H1 (cell line): ENCODE results near the gene GRIN2B. TPM values are rescaled to one million over a fixed set of nuclear protein-coding genes. Genes with fewer than 3 reads are reported as not detected.

Experiments used
- CTCF ChIA-PET: fragments of 300-600 bp; sonication (Branson Sonifier 250); formaldehyde crosslinking; loops from one replicate; lab custom pipeline; 2021; ENCODE audit not compliant: partially characterized antibody; lab: Charles Lee
- POLR2A ChIA-PET: fragments of 300-600 bp; sonication (Branson Sonifier 250); formaldehyde crosslinking; loops from one replicate; lab custom pipeline; 2021; ENCODE audit warnings: inconsistent platforms; ENCODE audit not compliant: partially characterized antibody; lab: Charles Lee
- DNase-seq, 2 experiments: peaks; one replicate each; pipeline versions ENCODE4 v3.0.0 to v3.0.0-alpha.2; 2010 to 2022; ENCODE audit warnings: low spot score in 2 of 2, low read depth in 1 of 2, mixed read lengths in 1 of 2
- FAIRE-seq: peaks from 2 replicates; lab custom pipeline; 2011; peaks lifted over from hg19 to GRCh38; lab: Jason Lieb, UNC
- H2AFZ ChIP-seq: 2 replicates; pipeline ENCODE4 v1.8.1; 2012; ENCODE audit warnings: low read length, inconsistent platforms
- H2AK5ac ChIP-seq: 2 replicates; pipeline ENCODE4 v1.6.1; 2013; ENCODE audit warnings: low read depth, low read length
- H2BK120ac ChIP-seq: replicated peaks from 2 replicates; pipeline ENCODE3; 2013; ENCODE audit warnings: low read depth, low read length, inconsistent platforms
- H2BK12ac ChIP-seq: 2 replicates; pipeline ENCODE4 v1.6.1; 2013; ENCODE audit warnings: low read depth, low read length
- H2BK15ac ChIP-seq: 2 replicates; pipeline ENCODE4 v1.6.1; 2013; ENCODE audit warnings: low read length
- H2BK20ac ChIP-seq: 2 replicates; pipeline ENCODE4 v1.6.1; 2013; ENCODE audit warnings: low read length
- H2BK5ac ChIP-seq: 2 replicates; pipeline ENCODE4 v1.6.1; 2013; ENCODE audit warnings: low read depth, low read length
- H3K14ac ChIP-seq: 2 replicates; pipeline ENCODE4 v1.6.1; 2013; ENCODE audit warnings: inconsistent platforms; ENCODE audit not compliant: insufficient read length
- H3K18ac ChIP-seq: 2 replicates; pipeline ENCODE4 v1.6.1; 2013; ENCODE audit warnings: low read length; ENCODE audit errors: extremely low read depth
- H3K23ac ChIP-seq: 2 replicates; pipeline ENCODE4 v1.6.1; 2013; ENCODE audit warnings: inconsistent platforms; ENCODE audit not compliant: insufficient read length
- H3K23me2 ChIP-seq: 2 replicates; pipeline ENCODE4 v1.6.1; 2013; ENCODE audit warnings: low read depth, low read length
- H3K27ac ChIP-seq: 2 replicates; pipeline ENCODE4 v1.6.1; 2011; ENCODE audit warnings: low read depth, low read length, inconsistent platforms
- H3K27me3 ChIP-seq, 4 experiments: replicated peaks in 1 of 4; 1 replicate in 1 of 4; 2 replicates in 3 of 4; pipeline versions ENCODE4 v1.6.1 to v1.8.1; 2011 to 2013; ENCODE audit warnings: low read length in 3 of 4, mild to moderate bottlenecking in 3 of 4, inconsistent platforms in 2 of 4, mixed read lengths in 2 of 4, moderate library complexity in 1 of 4; ENCODE audit not compliant: control insufficient read depth in 3 of 4, insufficient read depth in 3 of 4; ENCODE audit errors: extremely low read depth in 1 of 4
- H3K36me3 ChIP-seq, 4 experiments: 2 replicates each; pipeline versions ENCODE4 v1.6.1 to v1.8.1; 2011 to 2013; ENCODE audit warnings: mild to moderate bottlenecking in 4 of 4, low read length in 3 of 4, moderate library complexity in 2 of 4, control low read depth in 1 of 4, inconsistent platforms in 1 of 4; ENCODE audit not compliant: insufficient read depth in 4 of 4, control insufficient read depth in 2 of 4
- H3K4ac ChIP-seq: replicated peaks from 2 replicates; pipeline ENCODE3; 2013; ENCODE audit warnings: low read length, low read depth, mixed read lengths, inconsistent platforms; ENCODE audit not compliant: insufficient read length
- H3K4me1 ChIP-seq, 4 experiments: replicated peaks in 1 of 4; 1 replicate in 1 of 4; 2 replicates in 3 of 4; pipeline versions ENCODE4 v1.6.1 to v1.8.1; 2011 to 2013; ENCODE audit warnings: low read length in 3 of 4, inconsistent platforms in 2 of 4, mixed read lengths in 1 of 4; ENCODE audit not compliant: insufficient read depth in 4 of 4, control insufficient read depth in 3 of 4
- H3K4me2 ChIP-seq, 2 experiments: 2 replicates each; pipeline versions ENCODE4 v1.6.1 to v1.8.1; 2011 to 2013; ENCODE audit warnings: low read depth in 2 of 2, low read length in 2 of 2, control low read depth in 1 of 2, inconsistent platforms in 1 of 2, mild to moderate bottlenecking in 1 of 2; ENCODE audit not compliant: insufficient read depth in 1 of 2
- H3K4me3 ChIP-seq, 4 experiments: fragments of 200-600, 300-600 bp in 1 of 4; sonication (generic), shearing (Covaris generic), sonication (Bioruptor Twin) in 1 of 4; 2 replicates each; pipeline versions ENCODE4 v1.5.1 to v1.8.1; 2011 to 2016; ENCODE audit warnings: low read length in 4 of 4, low read depth in 3 of 4, control low read depth in 2 of 4, inconsistent platforms in 2 of 4, mild to moderate bottlenecking in 2 of 4, mixed read lengths in 1 of 4, moderate library complexity in 1 of 4; ENCODE audit not compliant: insufficient read depth in 2 of 4; ENCODE audit errors: extremely low read depth in 1 of 4
- H3K56ac ChIP-seq: replicated peaks from 2 replicates; pipeline ENCODE3; 2013; ENCODE audit warnings: low read depth, mild to moderate bottlenecking, mixed read lengths, low read length, inconsistent platforms; ENCODE audit not compliant: insufficient read length
- H3K79me1 ChIP-seq: 2 replicates; pipeline ENCODE4 v1.6.1; 2013; ENCODE audit warnings: low read depth, low read length, control low read depth
- H3K79me2 ChIP-seq, 2 experiments: 2 replicates each; pipeline versions ENCODE4 v1.6.1 to v1.8.1; 2012 to 2013; ENCODE audit warnings: low read length in 2 of 2, mild to moderate bottlenecking in 2 of 2, inconsistent platforms in 1 of 2; ENCODE audit not compliant: insufficient read depth in 2 of 2, control insufficient read depth in 1 of 2
- H3K9ac ChIP-seq, 4 experiments: replicated peaks in 1 of 4; 1 replicate in 1 of 4; 2 replicates in 3 of 4; pipeline versions ENCODE4 v1.6.1 to v1.8.1; 2011 to 2013; ENCODE audit warnings: low read depth in 3 of 4, low read length in 3 of 4, control low read depth in 2 of 4, mild to moderate bottlenecking in 2 of 4, moderate library complexity in 2 of 4, inconsistent platforms in 1 of 4; ENCODE audit errors: extremely low read depth in 1 of 4
- H3K9me3 ChIP-seq, 2 experiments: 2 replicates each; pipeline versions ENCODE4 v1.6.1 to v1.8.1; 2012 to 2013; ENCODE audit warnings: mild to moderate bottlenecking in 2 of 2, moderate library complexity in 2 of 2, control low read depth in 1 of 2, inconsistent platforms in 1 of 2, low read depth in 1 of 2, low read length in 1 of 2, mixed read lengths in 1 of 2; ENCODE audit not compliant: insufficient read depth in 2 of 2
- H4K20me1 ChIP-seq, 2 experiments: replicated peaks in 1 of 2; 2 replicates each; pipeline versions ENCODE3 to v1.8.1; 2011 to 2013; ENCODE audit warnings: inconsistent platforms in 2 of 2, low read length in 2 of 2, mild to moderate bottlenecking in 1 of 2; ENCODE audit not compliant: insufficient read depth in 2 of 2, control insufficient read depth in 1 of 2
- H4K5ac ChIP-seq: 2 replicates; pipeline ENCODE4 v1.6.1; 2013; ENCODE audit warnings: low read length, low read depth, mixed read lengths, inconsistent platforms; ENCODE audit not compliant: insufficient read length
- H4K8ac ChIP-seq: 2 replicates; pipeline ENCODE4 v1.8.0; 2013; ENCODE audit warnings: mild to moderate bottlenecking, moderate library complexity, low read length, inconsistent platforms; ENCODE audit not compliant: insufficient read depth; ENCODE audit errors: extremely low read depth
- H4K91ac ChIP-seq: replicated peaks from 2 replicates; pipeline ENCODE3; 2013; ENCODE audit warnings: low read length, mixed read lengths, inconsistent platforms; ENCODE audit not compliant: insufficient read length
- BRCA1 ChIP-seq: IDR thresholded peaks from 2 replicates; pipeline ENCODE4 v1.6.1; 2012; ENCODE audit warnings: low read depth, low read length, improper control_type of control experiment
- HDAC6 ChIP-seq: IDR thresholded peaks from one replicate; pipeline ENCODE4 v1.7.1; 2012; ENCODE audit warnings: low read depth, mild to moderate bottlenecking, inconsistent platforms, low read length, moderate library complexity
- PHF8 ChIP-seq: fragments of 200-600 bp; sonication (generic); conservative IDR thresholded peaks from 2 replicates; pipeline ENCODE4 v1.7.1; 2012; ENCODE audit warnings: low read depth, mild to moderate bottlenecking, inconsistent platforms, low read length, moderate library complexity
- TAF1 ChIP-seq: IDR thresholded peaks from 2 replicates; pipeline ENCODE4 v1.6.1; 2011; ENCODE audit warnings: mild to moderate bottlenecking, low read depth, low read length
- WGBS, 2 experiments: shearing (Covaris generic) in 1 of 2; methylation state at CpG; one replicate each; pipeline versions ENCODE4 v1.1.6 to v1.1.7; 2013 to 2015; ENCODE audit warnings: low lambda C conversion rate in 2 of 2, mixed read lengths in 2 of 2, inconsistent platforms in 1 of 2, low coverage in 1 of 2, missing lambda C conversion rate in 1 of 2; ENCODE audit not compliant: insufficient replicate concordance in 2 of 2, insufficient coverage in 1 of 2, insufficient read length in 1 of 2; ENCODE audit errors: extremely low coverage in 1 of 2, missing lambda C conversion rate in 1 of 2; 5-methylcytosine and 5-hydroxymethylcytosine counted together
- polyA plus RNA-seq, 7 experiments: library from polyadenylated mRNA; depleted of rRNA in 3 of 7; stranded (reverse) in 5 of 7; unstranded in 2 of 7; fragments of >200 nt in 5 of 7; fragments of 200-250 nt in 2 of 7; gene quantifications; 1 replicate in 5 of 7; 2 replicates in 1 of 7; 4 replicates in 1 of 7; pipeline versions ENCODE4 v1.2.1 to v1.2.3, GENCODE V29; 2011 to 2013; ENCODE audit warnings: missing spikeins in 2 of 7, mixed read lengths in 2 of 7
- total RNA-seq: library from RNA; stranded (reverse); fragmentation: NEBNext Ultra II Directional; extraction: Animal tissue kit (Norgen Biotek cat#: 25700); gene quantifications from 2 replicates; pipeline ENCODE4 v1.2.1, GENCODE V29; 2021
- TF ChIP-seq, protein P1 (sequence below): IDR thresholded peaks from 2 replicates; pipeline ENCODE4 v1.6.1; 2012; ENCODE audit warnings: inconsistent platforms
- TF ChIP-seq, protein P2 (sequence below): IDR thresholded peaks from 2 replicates; pipeline ENCODE4 v1.6.1; 2011; ENCODE audit warnings: low read depth, mild to moderate bottlenecking, low read length; ENCODE audit not compliant: insufficient read depth

GRIN2B gene
- total and polyA plus RNA-seq, 2 of the 8 experiments (the other 6 are each of a cell fraction or from before 2014, with no cell fraction given) = 0.68 to 3.2 TPM

DNA sequence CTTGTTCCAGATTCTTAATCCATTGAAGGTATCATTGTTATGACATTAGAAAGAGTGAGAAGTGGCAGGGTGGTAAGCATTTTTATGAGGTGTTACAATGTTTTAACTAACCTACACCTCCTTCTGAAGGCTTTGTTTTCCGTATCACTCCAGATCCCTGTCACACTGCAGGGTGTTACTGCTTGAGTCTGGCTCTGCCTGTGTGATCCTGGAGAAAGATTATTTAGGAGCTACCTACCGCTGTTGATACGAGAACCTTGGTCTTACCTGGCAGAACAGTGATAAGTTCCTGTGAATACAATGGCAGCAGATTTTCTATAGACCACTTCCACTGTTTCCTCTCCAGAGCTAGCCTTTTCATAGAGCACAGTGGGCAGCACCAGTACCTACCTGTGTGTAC, 36.2 kb downstream of the GRIN2B start:
- FAIRE-seq = no peak
- CTCF ChIA-PET = interaction anchor here (0.9 kb wide), 1 partner anchor 82 kb away, joined by 3 read pairs; no protein-coding TSS in a partner anchor
- Histone ChIP-seq H2BK20ac (no peak overlapping the region), H3K27me3 (no peaks in the 10 kb centered on the region), H3K36me3 (no peaks in the 10 kb centered on the region), H4K91ac (no peak overlapping the region), H3K27ac (no peak overlapping the region), H3K9ac (peak overlapping the region in 1 of 4 experiments; percentile 8; a peak in 1 of 7 replicates), H4K20me1 (no peaks in the 10 kb centered on the region), H4K8ac (no peak overlapping the region), H3K4me3 (no peak overlapping the region), H2AFZ (no peak overlapping the region), H2BK120ac (no peak overlapping the region), H3K79me2 (no peaks in the 10 kb centered on the region), H3K4me2 (no peak overlapping the region), H3K79me1 (no peaks in the 10 kb centered on the region), H3K23me2 (peaks cover 4% of the 10 kb centered on the region; the same call in 1 of the 2 replicates), H2AK5ac (no peak overlapping the region), H3K56ac (no peak overlapping the region), H2BK5ac (no peak overlapping the region)
- POLR2A ChIA-PET = interaction anchor here (1.5 kb wide), 1 partner anchor 19 kb away, joined by 3 read pairs; no protein-coding TSS in a partner anchor
- WGBS, 2 experiments = 82% methylated on average over 3 of the region's 3 CpGs; no CpG with 5 or more reads in 1 of the 2 experiments
- TF ChIP-seq, protein P1, sequence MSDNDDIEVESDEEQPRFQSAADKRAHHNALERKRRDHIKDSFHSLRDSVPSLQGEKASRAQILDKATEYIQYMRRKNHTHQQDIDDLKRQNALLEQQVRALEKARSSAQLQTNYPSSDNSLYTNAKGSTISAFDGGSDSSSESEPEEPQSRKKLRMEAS = no peak
- no peak for TF ChIP-seq TAF1
- TF ChIP-seq HDAC6 = no peak
- TF ChIP-seq, protein P2, sequence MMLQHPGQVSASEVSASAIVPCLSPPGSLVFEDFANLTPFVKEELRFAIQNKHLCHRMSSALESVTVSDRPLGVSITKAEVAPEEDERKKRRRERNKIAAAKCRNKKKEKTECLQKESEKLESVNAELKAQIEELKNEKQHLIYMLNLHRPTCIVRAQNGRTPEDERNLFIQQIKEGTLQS = no peak
- TF ChIP-seq BRCA1 = no peak
- TF ChIP-seq PHF8 = no peak
- TF ChIP-seq, all 59 proteins: peak for 0
- H3K4ac ChIP-seq = no peak overlapping the region
- no peaks in the 10 kb centered on the region for H3K9me3 ChIP-seq
- H3K4me1 ChIP-seq = peaks cover 6 to 21% (median 16%) of the 10 kb centered on the region in 4 experiments
- no peak overlapping the region for H3K18ac ChIP-seq
- H3K23ac ChIP-seq = no peak overlapping the region
- no peak for DNase-seq
- H3K14ac ChIP-seq = no peak overlapping the region
- H2BK15ac ChIP-seq = no peak overlapping the region
- no peak overlapping the region for H2BK12ac ChIP-seq
- H4K5ac ChIP-seq = no peak overlapping the region
